CD4-positive, alpha-beta T cell treated with Interleukin-12 subunit alpha and Interleukin-12 subunit beta, for 1 hour (primary cell): Measurements from ENCODE around the gene MLLT1.
A peak's percentile ranks its signal among the peaks of the same experiment; 100 is the strongest.

Experiments used
- DNase-seq: peaks from one replicate; pipeline ENCODE4 v3.0.0-alpha.2; 2020

The MLLT1 gene

GRCh38 chr19:6220385-6221191, 59.2 kb downstream of the MLLT1 start:
- no peak for DNase-seq

DNA sequence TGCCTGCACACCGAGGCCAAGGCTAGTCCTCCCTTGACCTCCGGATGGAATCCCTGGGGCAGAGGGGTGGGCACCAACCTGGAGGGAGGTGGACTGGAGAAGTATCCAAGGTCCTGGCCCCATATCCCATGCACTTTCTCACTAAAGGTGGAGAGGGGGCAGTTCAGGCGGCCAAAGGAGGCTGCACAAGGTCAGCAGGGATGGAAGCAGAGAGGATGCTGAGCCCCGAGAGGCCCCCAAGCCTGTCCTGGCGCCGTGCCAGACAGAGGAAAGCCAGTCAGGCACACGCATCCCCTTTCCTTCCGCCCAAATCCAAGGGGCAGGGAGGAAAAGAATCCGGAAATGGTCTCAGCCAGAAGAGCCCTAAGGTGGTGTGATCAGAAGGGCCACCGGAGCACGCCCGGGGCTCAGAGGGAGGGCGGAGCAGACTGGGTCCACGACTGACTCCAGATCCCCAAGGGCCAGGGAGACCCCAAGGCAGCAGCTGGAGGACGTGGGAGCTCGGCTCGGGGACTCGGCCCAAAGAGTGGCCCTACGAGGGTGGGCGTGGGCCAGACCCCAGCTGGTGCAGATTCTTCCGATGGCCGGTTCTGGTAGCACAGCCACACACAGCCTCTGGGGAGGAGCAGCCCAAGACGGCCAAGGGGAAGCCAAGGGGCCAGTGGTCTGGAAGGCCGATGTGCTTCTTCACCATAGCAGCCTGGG, 60.0 kb downstream of the MLLT1 start:
- no peak for DNase-seq

DNA sequence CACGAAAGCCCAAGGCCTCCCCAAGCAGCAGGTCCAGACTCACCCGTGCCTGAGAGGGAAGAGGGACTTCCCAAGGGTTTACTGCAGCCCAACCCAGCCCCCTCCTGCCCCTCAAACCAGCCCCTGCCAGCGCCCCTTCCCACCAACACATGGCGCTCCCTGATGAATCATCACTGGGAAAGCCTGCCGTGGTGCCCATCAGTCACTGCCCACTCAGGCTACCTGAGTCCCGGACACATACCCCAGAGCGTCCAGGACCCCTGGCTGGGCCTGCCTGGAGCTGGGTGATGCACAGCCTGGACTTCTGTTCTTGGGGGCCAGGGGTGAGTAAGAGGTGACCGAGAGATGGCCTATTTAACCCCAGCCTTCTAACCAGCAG, 60.6 kb downstream of the MLLT1 start:
- DNase-seq: no peak

DNA sequence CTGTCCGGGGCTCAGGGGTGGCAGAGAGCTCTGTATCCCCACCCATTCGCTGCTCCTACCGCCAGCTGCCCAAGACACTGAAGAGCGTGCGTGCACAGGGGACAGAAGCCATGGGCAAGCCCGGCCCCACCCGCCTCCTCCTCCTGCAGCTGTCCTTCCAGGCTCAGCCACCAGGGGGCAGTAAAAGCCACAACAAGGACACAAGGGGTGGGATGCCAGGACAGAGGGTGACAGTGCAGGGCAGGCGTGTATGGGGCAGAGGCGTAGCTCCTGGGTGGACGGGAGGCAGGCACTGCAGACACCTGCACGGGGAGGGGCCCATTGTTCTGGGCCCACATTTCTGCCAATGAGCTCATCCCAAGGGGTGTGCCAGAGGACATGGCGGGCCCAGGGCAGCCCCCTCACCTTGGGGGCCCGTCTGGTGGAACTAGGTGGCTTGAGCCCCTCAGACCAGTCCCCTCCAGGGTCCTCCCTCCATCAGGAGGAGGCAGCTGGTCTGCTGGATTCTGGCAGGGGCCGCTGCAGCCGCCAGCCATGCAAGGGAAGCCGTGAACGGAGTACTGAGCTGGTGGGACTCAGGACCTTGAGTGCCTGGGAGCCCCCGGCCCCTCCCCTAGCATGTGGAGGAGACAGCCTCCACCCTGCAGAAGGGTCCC, 61.2 kb downstream of the MLLT1 start:
- peak; percentile 80 for DNase-seq

DNA sequence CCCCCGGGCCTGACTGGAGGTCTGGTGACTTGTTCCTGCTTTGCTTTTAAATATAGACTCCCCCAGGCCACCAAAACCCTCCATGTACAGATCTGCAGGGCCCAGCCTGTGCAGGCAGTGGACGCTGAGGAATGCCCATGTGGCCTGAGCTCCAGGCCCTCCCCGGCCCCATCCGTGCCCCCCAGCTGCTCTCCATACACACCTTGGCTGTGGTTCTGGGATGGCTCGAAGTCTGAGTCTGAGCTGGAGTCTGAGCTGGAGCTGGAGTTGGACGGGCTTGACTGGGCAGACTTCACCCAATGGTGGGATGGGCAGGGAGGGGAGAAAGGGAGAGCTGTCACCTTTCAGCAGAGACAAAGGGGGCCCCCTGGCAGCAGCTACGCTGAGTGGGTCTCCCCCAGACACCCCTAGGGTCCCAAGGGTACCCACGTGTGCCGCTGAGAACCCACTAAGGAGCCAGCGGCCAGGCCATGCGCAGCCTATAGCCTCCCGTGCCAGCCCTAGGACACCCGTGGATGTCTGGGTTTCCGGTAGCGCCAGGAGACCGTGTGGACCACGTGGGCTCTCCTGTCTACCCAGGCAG, 61.9 kb downstream of the MLLT1 start:
- DNase-seq: no peak

DNA sequence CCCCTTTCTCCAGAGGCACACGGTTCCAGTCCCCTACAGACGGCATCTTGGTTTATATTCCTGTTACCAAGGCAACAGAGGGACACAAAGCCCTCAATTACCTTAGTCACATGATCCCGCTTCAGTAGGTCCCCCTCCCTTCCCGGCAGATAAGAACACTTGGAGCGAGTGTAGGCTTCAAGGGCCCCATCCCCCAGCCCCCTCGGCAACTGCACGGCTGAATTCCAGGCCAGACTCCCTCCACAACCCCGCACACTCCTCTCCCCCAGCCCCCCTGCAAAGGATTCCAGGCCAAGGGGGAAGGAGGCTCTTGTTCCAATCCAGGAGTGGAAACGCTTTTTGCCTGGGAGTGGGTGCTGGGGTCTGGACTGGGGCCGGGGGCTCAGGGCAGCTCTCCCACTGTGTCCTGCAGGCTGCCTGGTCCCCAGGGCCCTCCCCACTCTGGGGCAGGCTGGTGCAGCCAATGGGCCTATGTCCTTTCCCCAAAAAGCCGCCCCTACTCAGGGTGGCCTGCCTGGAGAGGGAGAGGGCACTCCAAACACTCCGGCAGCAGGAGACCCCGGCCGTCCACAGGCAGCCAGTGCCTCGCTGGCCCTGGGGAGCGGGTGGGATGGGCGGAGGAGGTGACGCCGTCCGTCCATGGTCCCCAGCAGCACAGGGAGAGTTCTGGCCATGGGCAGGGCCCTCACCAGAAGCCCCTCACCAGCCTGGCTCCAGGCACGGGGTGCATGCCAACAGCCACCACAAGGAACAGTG, 62.6 kb downstream of the MLLT1 start:
- no peak for DNase-seq

GRCh38 chr19:6216236-6216995, 63.4 kb downstream of the MLLT1 start:
- DNase-seq: no peak

GRCh38 chr19:6215701-6216235, 64.0 kb downstream of the MLLT1 start:
- DNase-seq: no peak

GRCh38 chr19:6214881-6215541, 64.8 kb downstream of the MLLT1 start:
- no peak for DNase-seq

GRCh38 chr19:6213696-6214641, 65.8 kb downstream of the MLLT1 start:
- no peak for DNase-seq

- DNase-seq: no peak
Measured at GRCh38 chr19:6213266-6213595, 66.5 kb downstream of the MLLT1 start.

DNA sequence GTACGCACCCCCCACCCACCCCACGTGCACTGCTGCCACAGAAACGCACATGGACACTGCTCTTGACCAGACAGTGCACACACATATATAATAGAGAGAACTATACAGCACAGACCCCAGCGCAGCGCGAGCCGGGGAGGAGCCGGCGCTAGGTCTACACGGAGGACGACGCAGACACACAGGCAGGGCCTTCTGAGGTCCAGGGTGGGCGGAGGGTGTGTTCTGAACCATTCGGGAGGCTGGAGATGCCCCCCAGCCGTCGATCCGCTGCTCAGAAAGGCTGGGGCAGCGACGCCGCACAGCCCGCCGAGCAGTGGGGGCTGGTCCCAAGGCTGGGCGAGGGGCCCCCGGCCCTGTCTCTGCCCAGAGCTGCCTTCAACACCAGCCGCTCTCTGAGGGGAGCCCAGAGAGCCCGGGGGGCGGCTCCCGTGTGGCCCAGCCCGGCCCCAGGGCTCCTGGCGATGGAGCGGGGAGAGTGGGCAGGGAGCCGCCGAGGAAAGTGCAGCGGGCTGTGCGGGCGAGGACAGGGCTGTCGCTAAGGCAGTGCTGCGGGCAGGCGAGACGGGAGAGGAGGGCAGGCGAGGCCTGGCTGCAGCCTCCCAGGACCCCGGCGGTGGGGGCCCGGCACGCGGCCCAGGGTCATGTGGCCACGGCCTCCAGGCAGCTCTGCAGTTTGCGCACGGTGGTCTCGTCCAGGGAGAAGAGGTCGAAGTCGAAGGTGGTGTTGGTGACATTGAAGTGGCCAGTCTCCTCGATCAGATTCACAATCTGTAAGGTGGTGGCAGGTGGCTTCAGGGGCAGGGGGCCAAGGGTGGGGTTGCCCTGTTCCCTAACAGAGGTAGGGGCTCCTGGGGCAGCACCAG, 67.1 kb downstream of the MLLT1 start:
- no peak for DNase-seq

- no peak for DNase-seq
Measured at GRCh38 chr19:6211632-6212402, 68.0 kb downstream of the MLLT1 start.

- DNase-seq: no peak
Measured at GRCh38 chr19:6210721-6211600, 68.8 kb downstream of the MLLT1 start.

GRCh38 chr19:6210091-6210490, 69.7 kb downstream of the MLLT1 start:
- DNase-seq: no peak

- no peak for DNase-seq
Measured at GRCh38 chr19:6209680-6210079, 70.1 kb downstream of the MLLT1 start.

DNA sequence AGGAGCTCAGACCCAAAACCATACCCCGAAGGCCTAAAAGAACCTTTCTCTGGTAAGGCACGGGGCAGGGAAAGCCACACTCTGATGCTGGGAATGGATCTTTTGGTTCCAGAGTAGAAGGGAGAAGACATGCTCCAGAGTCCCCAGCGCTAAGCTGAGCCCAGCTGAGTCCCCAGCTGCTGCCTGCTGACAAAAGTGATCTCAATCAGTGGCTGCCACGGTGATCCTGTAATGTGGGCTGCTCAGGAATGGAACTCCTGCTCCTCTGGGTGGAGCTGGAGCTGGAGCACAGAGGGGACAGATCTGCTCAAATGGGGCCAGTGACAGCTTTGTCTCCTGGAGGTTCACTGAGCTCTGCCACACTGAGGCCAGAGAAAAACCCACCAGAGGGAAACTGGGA, 70.5 kb downstream of the MLLT1 start:
- no peak for DNase-seq
